Loucy (cell line): ENCODE results near the gene PTPRZ1.

Source experiments
- H2AFZ ChIP-seq: fragments of 200-600 bp; sonication (generic); 2 replicates; pipeline ENCODE4 v1.6.0; 2016; ENCODE audit warnings: antibody characterized with exemption, mild to moderate bottlenecking, low read length, moderate library complexity
- H3F3A ChIP-seq: fragments of 200-600 bp; 2 replicates; pipeline ENCODE4 v1.6.0; 2016; ENCODE audit warnings: antibody characterized with exemption, low read depth, mild to moderate bottlenecking
- H3K27me3 ChIP-seq: fragments of 200-600 bp; sonication (generic); 2 replicates; pipeline ENCODE4 v1.6.1; 2014; ENCODE audit warnings: low read length, mild to moderate bottlenecking; ENCODE audit not compliant: insufficient read depth, poor library complexity, severe bottlenecking
- H3K36me3 ChIP-seq: fragments of 200-600 bp; sonication (generic); 2 replicates; pipeline ENCODE4 v1.6.1; 2016; ENCODE audit warnings: low read length; ENCODE audit not compliant: insufficient read depth
- H3K4me1 ChIP-seq: fragments of 200-600 bp; sonication (generic); 2 replicates; pipeline ENCODE4 v1.5.1; 2014; ENCODE audit warnings: low read length, mild to moderate bottlenecking; ENCODE audit not compliant: insufficient read depth, poor library complexity, severe bottlenecking
- H3K4me2 ChIP-seq: fragments of 200-600 bp; sonication (generic); 2 replicates; pipeline ENCODE4 v1.6.0; 2014; ENCODE audit warnings: antibody characterized with exemption, low read length, low read depth, mild to moderate bottlenecking; ENCODE audit not compliant: poor library complexity, severe bottlenecking
- H3K4me3 ChIP-seq: fragments of 200-600 bp; sonication (generic); 2 replicates; pipeline ENCODE4 v1.5.1; 2014; ENCODE audit warnings: low read length, mild to moderate bottlenecking, mixed read lengths; ENCODE audit not compliant: poor library complexity, severe bottlenecking
- H3K79me2 ChIP-seq: fragments of 200-600 bp; sonication (generic); 2 replicates; pipeline ENCODE4 v1.6.1; 2014; ENCODE audit warnings: low read length; ENCODE audit not compliant: insufficient read depth
- H3K9ac ChIP-seq: fragments of 200-600 bp; sonication (generic); 2 replicates; pipeline ENCODE4 v1.6.0; 2014; ENCODE audit warnings: mild to moderate bottlenecking, low read depth, low read length, moderate library complexity; ENCODE audit not compliant: poor library complexity, severe bottlenecking
- H3K9me2 ChIP-seq: fragments of 200-600 bp; sonication (generic); replicated peaks from 2 replicates; pipeline ENCODE4 v1.6.1; 2016; ENCODE audit warnings: low read depth, low read length, mixed read lengths
- H3K9me3 ChIP-seq: fragments of 200-600 bp; sonication (generic); 2 replicates; pipeline ENCODE4 v1.6.1; 2014; ENCODE audit warnings: mild to moderate bottlenecking, antibody characterized with exemption, low read length, low read depth; ENCODE audit not compliant: insufficient read depth
- H4K20me1 ChIP-seq: fragments of 200-600 bp; sonication (generic); 2 replicates; pipeline ENCODE4 v1.6.0; 2014; ENCODE audit warnings: antibody characterized with exemption, low read length, mild to moderate bottlenecking; ENCODE audit not compliant: insufficient read depth, poor library complexity, severe bottlenecking
- CTCF ChIP-seq: fragments of 200-600 bp; sonication (generic); conservative IDR thresholded peaks from 2 replicates; pipeline ENCODE4 v1.5.1; 2014; ENCODE audit warnings: mild to moderate bottlenecking, antibody characterized with exemption, low read length
- EZH2phosphoT487 ChIP-seq: fragments of 200-600 bp; IDR thresholded peaks from 2 replicates; pipeline ENCODE4 v1.6.1; 2018; ENCODE audit warnings: antibody characterized with exemption, mild to moderate bottlenecking, moderate library complexity, borderline replicate concordance

The PTPRZ1 gene

GRCh38 chr7:122094549-122094948, 221.6 kb downstream of the PTPRZ1 start:
- Histone ChIP-seq H2AFZ (no peak overlapping the region), H3K9ac (no peak overlapping the region), H3F3A (no peaks in the 10 kb centered on the region), H3K9me2 (no peaks in the 10 kb centered on the region), H3K36me3 (no peaks in the 10 kb centered on the region), H3K79me2 (no peaks in the 10 kb centered on the region), H3K4me1 (no peaks in the 10 kb centered on the region), H3K4me3 (no peak overlapping the region), H3K9me3 (no peaks in the 10 kb centered on the region), H3K4me2 (no peak overlapping the region), H4K20me1 (no peaks in the 10 kb centered on the region), H3K27me3 (no peaks in the 10 kb centered on the region)
- TF ChIP-seq CTCF (no peak), EZH2phosphoT487 (no peak)

- Histone ChIP-seq H3K9ac (no peak overlapping the region), H3K9me3 (no peaks in the 10 kb centered on the region), H3K9me2 (no peaks in the 10 kb centered on the region), H3K79me2 (no peaks in the 10 kb centered on the region), H3K36me3 (no peaks in the 10 kb centered on the region), H4K20me1 (no peaks in the 10 kb centered on the region), H2AFZ (no peak overlapping the region), H3K4me3 (no peak overlapping the region), H3F3A (no peaks in the 10 kb centered on the region), H3K4me2 (no peak overlapping the region), H3K4me1 (no peaks in the 10 kb centered on the region), H3K27me3 (no peaks in the 10 kb centered on the region)
- TF ChIP-seq CTCF (no peak), EZH2phosphoT487 (no peak)
Measured at GRCh38 chr7:122095642-122096041, 222.7 kb downstream of the PTPRZ1 start.

GRCh38 chr7:122100021-122100420, 227.1 kb downstream of the PTPRZ1 start:
- H3K4me3 ChIP-seq, result no peak overlapping the region
- no peaks in the 10 kb centered on the region for H3F3A ChIP-seq
- no peak overlapping the region for H3K9ac ChIP-seq
- H3K9me3 ChIP-seq, result no peaks in the 10 kb centered on the region
- no peaks in the 10 kb centered on the region for H3K9me2 ChIP-seq
- no peak overlapping the region for H2AFZ ChIP-seq
- no peaks in the 10 kb centered on the region for H3K79me2 ChIP-seq
- H3K27me3 ChIP-seq, result no peaks in the 10 kb centered on the region
- no peaks in the 10 kb centered on the region for H3K4me1 ChIP-seq
- no peak overlapping the region for H3K4me2 ChIP-seq
- TF ChIP-seq EZH2phosphoT487 (no peak), CTCF (no peak)
- H3K36me3 ChIP-seq, result no peaks in the 10 kb centered on the region
- H4K20me1 ChIP-seq, result no peaks in the 10 kb centered on the region
